Retinal pigment epithelial cell (primary cell): ENCODE data around the gene LCN15.
"Not testable (repeated sequence)": the region's sequence is repeated elsewhere in the genome, so short reads cannot be mapped to it uniquely, and the experiment has no call there.

Experiments used
- DNase-seq: peaks from one replicate; pipeline ENCODE4 v3.0.0-alpha.2; 2010; ENCODE audit warnings: low read depth
- H3K4me3 ChIP-seq: 2 replicates; pipeline ENCODE4 v1.5.1; 2011; ENCODE audit warnings: mild to moderate bottlenecking, low read length, control low read depth, moderate library complexity
- CTCF ChIP-seq: conservative IDR thresholded peaks from 2 replicates; pipeline ENCODE4 v1.5.1; 2011; ENCODE audit warnings: low read depth, low read length, control low read depth, inconsistent platforms

Gene LCN15

GRCh38 chr9:136805207-136805740 lies 41.0 kb upstream of the LCN15 start:
- no peak for DNase-seq
- no peak for TF ChIP-seq CTCF
- H3K4me3 ChIP-seq, result no peak overlapping the region

GRCh38 chr9:136804509-136805206 lies 40.3 kb upstream of the LCN15 start:
- no peak for DNase-seq
- no peak for TF ChIP-seq CTCF
- H3K4me3 ChIP-seq, result no peak overlapping the region

GRCh38 chr9:136803551-136804508 lies 39.5 kb upstream of the LCN15 start:
- H3K4me3 ChIP-seq, result no peak overlapping the region
- TF ChIP-seq CTCF, result no peak
- DNase-seq, result no peak

- DNase-seq, H3K4me3 ChIP-seq: not testable (repeated sequence)
These were observed 38.8 kb upstream of the LCN15 start for GRCh38 chr9:136803009-136803550.

GRCh38 chr9:136802321-136802720 lies 38.0 kb upstream of the LCN15 start:
- no peak for TF ChIP-seq CTCF
- DNase-seq, result no peak
- H3K4me3 ChIP-seq, result no peak overlapping the region

GRCh38 chr9:136799854-136800657 lies 35.7 kb upstream of the LCN15 start:
- DNase-seq, result peak; percentile 30
- H3K4me3 ChIP-seq, result peak overlapping the region; percentile 52
- no peak for TF ChIP-seq CTCF
